H9 (cell line): Measurements from ENCODE around the gene DDT. TPM values are rescaled to one million over a fixed set of nuclear protein-coding genes. Genes with fewer than 3 reads are reported as not detected.
"Not testable (repeated sequence)": the region's sequence is repeated elsewhere in the genome, so short reads cannot be mapped to it uniquely, and the experiment has no call there.

Experiments used
- DNase-seq: peaks from one replicate; pipeline ENCODE4 v3.0.0-alpha.2; 2017
- H2AFZ ChIP-seq: one replicate; pipeline ENCODE4 v1.6.1; 2013; ENCODE audit warnings: mild to moderate bottlenecking, low read length, control low read depth, moderate library complexity
- H2AK5ac ChIP-seq: 2 replicates; pipeline ENCODE4 v1.6.1; 2013; ENCODE audit warnings: low read length, control low read depth, mixed read lengths; ENCODE audit not compliant: insufficient read length
- H2BK120ac ChIP-seq: one replicate; pipeline ENCODE4 v1.6.1; 2013; ENCODE audit warnings: low read depth, mild to moderate bottlenecking, low read length, control low read depth, inconsistent platforms; ENCODE audit not compliant: poor library complexity, severe bottlenecking
- H2BK12ac ChIP-seq: 2 replicates; pipeline ENCODE4 v1.6.1; 2013; ENCODE audit warnings: low read length, control low read depth, mixed read lengths, low read depth; ENCODE audit not compliant: insufficient read length
- H2BK15ac ChIP-seq: 2 replicates; pipeline ENCODE4 v1.6.1; 2013; ENCODE audit warnings: low read depth, low read length, control low read depth
- H2BK20ac ChIP-seq: one replicate; pipeline ENCODE4 v1.6.1; 2013; ENCODE audit warnings: low read depth, mild to moderate bottlenecking, low read length, control low read depth, inconsistent platforms; ENCODE audit not compliant: poor library complexity, severe bottlenecking
- H2BK5ac ChIP-seq: 2 replicates; pipeline ENCODE4 v1.6.1; 2013; ENCODE audit warnings: low read length, control low read depth, mixed read lengths; ENCODE audit not compliant: insufficient read length
- H3K14ac ChIP-seq: 2 replicates; pipeline ENCODE4 v1.6.1; 2013; ENCODE audit warnings: low read length, control low read depth; ENCODE audit not compliant: insufficient read depth
- H3K18ac ChIP-seq: 2 replicates; pipeline ENCODE4 v1.6.1; 2013; ENCODE audit warnings: low read depth, mild to moderate bottlenecking, mixed read lengths, low read length, control low read depth; ENCODE audit not compliant: insufficient read length
- H3K23ac ChIP-seq: 2 replicates; pipeline ENCODE4 v1.6.1; 2013; ENCODE audit warnings: low read length, control low read depth, mixed read lengths, low read depth; ENCODE audit not compliant: insufficient read length
- H3K23me2 ChIP-seq: 2 replicates; pipeline ENCODE4 v1.6.1; 2013; ENCODE audit warnings: low read depth, mild to moderate bottlenecking, mixed read lengths, low read length, control low read depth; ENCODE audit not compliant: insufficient read length, poor library complexity, severe bottlenecking
- H3K27ac ChIP-seq: 2 replicates; pipeline ENCODE4 v1.5.1; 2013; ENCODE audit warnings: low read length, control low read depth, mixed read lengths, low read depth; ENCODE audit not compliant: insufficient read length
- H3K27me3 ChIP-seq: 2 replicates; pipeline ENCODE4 v1.6.1; 2013; ENCODE audit warnings: low read length, control low read depth, inconsistent platforms; ENCODE audit not compliant: insufficient read depth
- H3K4ac ChIP-seq: 2 replicates; pipeline ENCODE4 v1.6.1; 2013; ENCODE audit warnings: low read depth, mild to moderate bottlenecking, control low read depth, inconsistent platforms, low read length, moderate library complexity
- H3K4me1 ChIP-seq: 2 replicates; pipeline ENCODE4 v1.6.1; 2013; ENCODE audit warnings: low read length, control low read depth, inconsistent platforms; ENCODE audit not compliant: insufficient read depth
- H3K4me2 ChIP-seq: 2 replicates; pipeline ENCODE4 v1.6.1; 2013; ENCODE audit warnings: low read length, control low read depth, mixed read lengths; ENCODE audit not compliant: insufficient read length, insufficient read depth
- H3K56ac ChIP-seq: 2 replicates; pipeline ENCODE4 v1.6.1; 2013; ENCODE audit warnings: low read depth, mild to moderate bottlenecking, mixed read lengths, low read length, control low read depth; ENCODE audit not compliant: insufficient read length
- H3K79me1 ChIP-seq: 2 replicates; pipeline ENCODE4 v1.6.1; 2013; ENCODE audit warnings: low read depth, mild to moderate bottlenecking, moderate library complexity, low read length, control low read depth, inconsistent platforms; ENCODE audit not compliant: insufficient read depth, poor library complexity, severe bottlenecking
- H3K79me2 ChIP-seq: 2 replicates; pipeline ENCODE4 v1.6.1; 2013; ENCODE audit warnings: low read length, control low read depth, inconsistent platforms; ENCODE audit not compliant: insufficient read depth
- H3K9ac ChIP-seq: 2 replicates; pipeline ENCODE4 v1.6.1; 2013; ENCODE audit warnings: low read length, control low read depth, mixed read lengths; ENCODE audit not compliant: insufficient read length; ENCODE audit errors: extremely low read depth
- H3K9me3 ChIP-seq: one replicate; pipeline ENCODE4 v1.6.1; 2013; ENCODE audit warnings: low read depth, low read length, inconsistent platforms; ENCODE audit not compliant: control insufficient read depth
- H3T11ph ChIP-seq: one replicate; pipeline ENCODE4 v1.6.1; 2013; ENCODE audit warnings: mild to moderate bottlenecking, low read length, control low read depth, inconsistent platforms
- H4K20me1 ChIP-seq: one replicate; pipeline ENCODE4 v1.6.1; 2013; ENCODE audit not compliant: control insufficient read depth, insufficient read length, insufficient read depth
- H4K5ac ChIP-seq: 2 replicates; pipeline ENCODE4 v1.6.1; 2013; ENCODE audit warnings: low read depth, mild to moderate bottlenecking, mixed read lengths, low read length, control low read depth; ENCODE audit not compliant: insufficient read length
- H4K8ac ChIP-seq: replicated peaks from 2 replicates; pipeline ENCODE4 v1.6.1; 2013; ENCODE audit warnings: low read length, control low read depth, mixed read lengths, low read depth; ENCODE audit not compliant: insufficient read length
- H4K91ac ChIP-seq: 2 replicates; pipeline ENCODE4 v1.6.1; 2013; ENCODE audit warnings: low read depth, mild to moderate bottlenecking, moderate library complexity, mixed read lengths, low read length, control low read depth; ENCODE audit not compliant: insufficient read length
- H3K27ac Mint-ChIP-seq, 3 experiments: 2 replicates in 2 of 3; 3 replicates in 1 of 3; pipeline ENCODE4 v1.8.0; 2020 to 2021; ENCODE audit warnings: mixed read lengths in 3 of 3, mild to moderate bottlenecking in 1 of 3, moderate library complexity in 1 of 3
- H3K27me3 Mint-ChIP-seq: 2 replicates; pipeline ENCODE4 v1.8.0; 2021; ENCODE audit warnings: low read depth, mild to moderate bottlenecking, moderate library complexity, mixed read lengths
- H3K36me3 Mint-ChIP-seq, 3 experiments: 2 replicates in 2 of 3; 3 replicates in 1 of 3; pipeline ENCODE4 v1.8.0; 2020 to 2021; ENCODE audit warnings: low read depth in 3 of 3, mixed read lengths in 3 of 3; ENCODE audit not compliant: insufficient read depth in 1 of 3
- H3K4me1 Mint-ChIP-seq, 2 experiments: 2 replicates each; pipeline ENCODE4 v1.8.0; 2020; ENCODE audit warnings: mixed read lengths in 2 of 2
- H3K4me3 Mint-ChIP-seq, 2 experiments: 2 replicates in 1 of 2; 3 replicates in 1 of 2; pipeline ENCODE4 v1.8.0; 2020 to 2021; ENCODE audit warnings: mild to moderate bottlenecking in 2 of 2, mixed read lengths in 2 of 2, moderate library complexity in 1 of 2
- H3K9me3 Mint-ChIP-seq, 2 experiments: 2 replicates in 1 of 2; 3 replicates in 1 of 2; pipeline ENCODE4 v1.8.0; 2020; ENCODE audit warnings: mild to moderate bottlenecking in 2 of 2, mixed read lengths in 2 of 2, moderate library complexity in 1 of 2
- CTCF ChIP-seq: fragments of 200-600 bp; sonication (generic); conservative IDR thresholded peaks from 3 replicates; pipeline ENCODE4 v1.8.0; 2021; ENCODE audit warnings: antibody characterized with exemption, mild to moderate bottlenecking
- WGBS: extraction: QIAGEN DNeasy Blood & Tissue Kit; methylation state at CpG from one replicate; pipeline ENCODE4 v1.1.7; 2013; ENCODE audit warnings: missing lambda C conversion rate, low lambda C conversion rate, mixed read lengths; ENCODE audit not compliant: insufficient read length; ENCODE audit errors: extremely low coverage; 5-methylcytosine and 5-hydroxymethylcytosine counted together
- total RNA-seq: library from RNA; stranded (reverse); gene quantifications from 2 replicates; pipeline ENCODE4 v1.2.1, GENCODE V29; 2021

Gene DDT
- total RNA-seq, 1 experiment from 2014 or later, result 185 TPM

GRCh38 chr22:23997092-23997491, 22.9 kb upstream of the DDT start:
- no peak overlapping the region for H2BK15ac ChIP-seq
- no peak overlapping the region for H3T11ph ChIP-seq
- H4K8ac ChIP-seq, result no peak overlapping the region
- H3K56ac ChIP-seq, result no peak overlapping the region
- no peak overlapping the region for H3K4me3 Mint-ChIP-seq
- H3K9me3 Mint-ChIP-seq, result peaks cover 0 to 4% of the 10 kb centered on the region in 2 experiments; a peak in 1 of 5 replicates
- no peak overlapping the region for H3K27ac Mint-ChIP-seq
- no peak overlapping the region for H3K18ac ChIP-seq
- H3K27me3 Mint-ChIP-seq, result peaks cover 7% of the 10 kb centered on the region
- no peak overlapping the region for H3K23ac ChIP-seq
- no peaks in the 10 kb centered on the region for H4K20me1 ChIP-seq
- no peak overlapping the region for H4K5ac ChIP-seq
- no peak overlapping the region for H3K4ac ChIP-seq
- H3K79me2 ChIP-seq, result no peaks in the 10 kb centered on the region
- H3K4me2 ChIP-seq, result no peak overlapping the region
- no peaks in the 10 kb centered on the region for H3K79me1 ChIP-seq
- no CpG with 5 or more reads among the region's 3 CpGs for WGBS
- no peaks in the 10 kb centered on the region for H3K23me2 ChIP-seq
- H3K4me1 Mint-ChIP-seq, result peaks cover 10 to 13% of the 10 kb centered on the region in 2 experiments
- no peak overlapping the region for H3K27ac ChIP-seq
- no peak overlapping the region for H2BK5ac ChIP-seq
- no peak overlapping the region for H4K91ac ChIP-seq
- H3K36me3 Mint-ChIP-seq, result no peaks in the 10 kb centered on the region; a peak in 3 of 7 replicates
- no peak overlapping the region for H2AK5ac ChIP-seq
- no peak overlapping the region for H2BK20ac ChIP-seq
- H2AFZ ChIP-seq, result no peak overlapping the region
- H3K14ac ChIP-seq, result no peak overlapping the region
- no peaks in the 10 kb centered on the region for H3K27me3 ChIP-seq
- no peaks in the 10 kb centered on the region for H3K9me3 ChIP-seq
- no peak for TF ChIP-seq CTCF
- H3K9ac ChIP-seq, result no peak overlapping the region
- peaks cover 3% of the 10 kb centered on the region; the same call in 1 of the 2 replicates for H3K4me1 ChIP-seq
- DNase-seq, result no peak
- H2BK12ac ChIP-seq, result no peak overlapping the region
- H2BK120ac ChIP-seq, result no peak overlapping the region

DNA sequence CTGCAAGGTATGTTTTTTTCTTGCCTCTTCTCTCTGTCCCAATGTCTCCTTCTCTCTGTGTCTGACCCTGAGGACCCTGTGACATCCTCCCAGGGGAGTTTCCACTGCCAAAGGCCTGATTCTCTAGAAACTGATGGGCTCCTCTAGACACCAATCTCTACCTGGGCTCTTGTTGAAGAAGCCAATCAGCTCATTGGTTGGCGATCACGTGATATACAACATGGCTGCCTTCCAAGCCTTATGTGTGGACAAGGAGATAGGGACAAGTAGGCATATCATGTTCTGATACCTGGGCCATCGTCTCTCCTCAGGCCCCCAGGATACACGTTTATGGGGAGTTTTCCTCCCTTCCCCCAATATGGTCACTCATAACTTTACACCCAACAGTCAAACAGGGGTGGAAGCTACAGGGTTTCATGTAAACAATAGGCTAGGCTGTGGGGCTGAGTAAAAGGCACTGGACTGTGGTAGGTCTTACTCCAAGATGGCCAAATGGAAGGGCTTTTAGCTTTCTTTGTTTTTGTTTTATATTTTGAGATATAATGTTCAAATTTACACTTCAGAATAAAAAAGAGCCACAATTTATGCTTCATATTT, 19.4 kb upstream of the DDT start:
- H3K9ac ChIP-seq, H4K8ac ChIP-seq, H3K79me1 ChIP-seq, H2BK120ac ChIP-seq, H3K4me2 ChIP-seq, H3K23ac ChIP-seq, H3K79me2 ChIP-seq, H3K27me3 ChIP-seq, H3K23me2 ChIP-seq, H3K4me3 Mint-ChIP-seq, H4K20me1 ChIP-seq, H3T11ph ChIP-seq, H3K14ac ChIP-seq, H3K56ac ChIP-seq, H4K91ac ChIP-seq, H3K9me3 ChIP-seq, H3K27me3 Mint-ChIP-seq, H3K9me3 Mint-ChIP-seq, H3K18ac ChIP-seq, H3K4me1 Mint-ChIP-seq, H4K5ac ChIP-seq, H2BK20ac ChIP-seq, H2AFZ ChIP-seq, H3K36me3 Mint-ChIP-seq, H3K27ac Mint-ChIP-seq, H2BK15ac ChIP-seq, H2AK5ac ChIP-seq, H2BK5ac ChIP-seq, H2BK12ac ChIP-seq, H3K4me1 ChIP-seq, H3K4ac ChIP-seq, DNase-seq, H3K27ac ChIP-seq: not testable (repeated sequence)
- no CpG with 5 or more reads among the region's 4 CpGs for WGBS
